DMS53 (cell line): ENCODE data around the gene WDR59.

Experiments
- DNase-seq: peaks from one replicate; lab custom pipeline; 2025; lab: John Stamatoyannopoulos, UW

The WDR59 gene

DNA sequence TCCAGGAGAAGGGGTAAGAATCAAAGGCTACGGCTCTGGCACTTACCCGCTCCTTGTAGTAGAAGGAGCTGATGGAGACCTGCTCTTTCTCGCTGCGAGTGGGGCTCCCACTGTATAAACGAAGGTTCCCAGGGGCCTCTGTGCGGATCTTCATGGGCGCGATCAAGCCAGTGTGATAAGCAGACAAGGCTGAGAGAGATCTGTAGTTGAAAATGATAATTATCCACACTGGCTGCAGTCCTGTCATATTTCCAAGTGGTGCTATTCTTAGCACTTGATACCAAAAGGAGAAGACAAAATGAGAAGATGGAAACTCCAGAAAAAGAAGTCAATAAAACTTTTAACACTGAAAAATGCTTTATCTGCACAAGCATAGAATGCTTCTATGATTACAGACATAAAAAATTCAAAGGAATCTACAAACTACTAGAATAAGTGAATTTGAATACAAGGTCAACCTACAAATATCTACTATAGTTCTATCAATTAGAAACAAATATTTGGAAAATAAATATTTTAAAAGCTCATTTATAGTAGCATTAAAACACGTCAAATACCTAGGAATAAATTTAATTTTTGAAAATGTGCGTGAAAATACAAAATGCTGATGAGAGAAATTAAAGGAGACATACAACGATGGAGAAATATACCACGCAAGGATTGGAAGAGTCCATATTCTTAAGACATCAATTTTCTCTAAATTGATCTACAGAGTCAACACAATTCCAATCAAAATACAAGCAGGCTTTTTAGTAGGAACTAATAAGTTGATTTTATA, 80.8 kb downstream of the WDR59 start:
- DNase-seq: no peak

DNA sequence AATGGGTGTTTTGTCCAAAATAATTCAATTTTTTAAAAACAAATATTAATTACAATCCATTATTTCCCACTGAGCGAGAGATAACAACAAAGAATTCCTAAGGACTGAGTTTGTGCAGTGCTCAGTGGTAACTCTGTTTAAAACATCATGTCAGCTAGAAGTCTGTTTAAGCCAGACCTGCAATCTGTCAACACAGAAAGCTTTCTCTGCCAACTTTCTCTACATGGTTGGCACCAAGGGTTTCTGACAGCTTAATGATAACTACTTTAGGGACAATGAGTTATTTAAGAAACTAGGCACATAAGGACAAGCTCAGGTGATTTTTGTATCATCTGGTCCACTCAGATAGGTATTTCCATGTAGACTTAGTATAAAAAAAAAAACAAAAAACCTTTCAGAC, 81.8 kb downstream of the WDR59 start:
- no peak for DNase-seq

DNA sequence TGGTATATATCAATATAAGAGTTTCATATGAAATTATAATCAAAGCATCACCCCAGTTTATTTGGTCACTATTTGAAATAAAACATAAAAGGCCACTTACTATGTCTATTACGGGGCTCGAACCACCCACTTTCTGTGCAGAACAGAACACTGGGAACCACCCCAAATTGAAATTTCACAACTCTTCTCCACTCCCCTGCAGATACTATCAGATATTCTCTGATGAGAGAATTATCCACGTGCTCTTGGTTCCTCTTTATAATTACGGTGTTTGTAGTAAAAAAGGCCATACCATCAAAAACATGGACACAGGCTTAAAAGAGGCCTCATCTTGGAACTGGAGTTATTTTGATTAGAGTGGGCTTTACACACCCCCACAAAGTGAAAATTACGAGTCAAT, 82.8 kb downstream of the WDR59 start:
- no peak for DNase-seq

DNA sequence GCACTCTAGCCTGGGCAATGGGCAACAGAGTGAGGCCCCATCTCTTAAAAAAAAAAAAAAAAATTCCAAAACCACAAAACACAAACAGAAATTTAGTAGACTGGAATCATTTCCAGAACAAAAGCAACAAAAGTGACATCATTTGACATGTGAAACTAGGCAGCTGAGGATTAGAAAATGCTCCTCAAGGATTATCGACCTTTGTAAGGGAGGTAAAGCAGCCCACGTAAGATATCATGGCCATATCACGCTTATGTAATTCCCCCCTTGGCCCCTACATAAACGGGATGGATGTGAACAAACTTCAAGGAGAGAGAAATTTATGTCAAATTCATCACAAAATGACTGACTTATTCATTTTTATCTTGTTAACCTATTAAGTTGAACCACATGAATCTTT, 83.3 kb downstream of the WDR59 start:
- DNase-seq: no peak

DNA sequence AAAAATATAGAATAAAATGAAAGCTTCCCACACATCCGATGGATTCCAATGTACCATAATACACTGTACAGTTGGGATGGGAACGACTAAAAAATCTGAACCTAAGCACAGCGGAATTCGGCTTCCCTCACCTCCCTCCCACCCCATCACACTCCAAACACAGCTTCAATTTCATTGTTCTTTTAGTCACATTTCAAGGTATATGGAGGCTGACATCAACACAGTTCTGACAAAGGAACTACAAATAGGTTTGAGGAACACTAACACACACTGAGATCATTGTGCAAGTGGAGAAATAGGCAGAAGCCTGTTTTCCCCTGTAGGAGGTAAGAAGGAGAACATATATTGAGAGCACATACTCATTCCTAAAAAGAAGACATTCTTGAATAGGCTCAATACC, 85.1 kb downstream of the WDR59 start:
- no peak for DNase-seq

DNA sequence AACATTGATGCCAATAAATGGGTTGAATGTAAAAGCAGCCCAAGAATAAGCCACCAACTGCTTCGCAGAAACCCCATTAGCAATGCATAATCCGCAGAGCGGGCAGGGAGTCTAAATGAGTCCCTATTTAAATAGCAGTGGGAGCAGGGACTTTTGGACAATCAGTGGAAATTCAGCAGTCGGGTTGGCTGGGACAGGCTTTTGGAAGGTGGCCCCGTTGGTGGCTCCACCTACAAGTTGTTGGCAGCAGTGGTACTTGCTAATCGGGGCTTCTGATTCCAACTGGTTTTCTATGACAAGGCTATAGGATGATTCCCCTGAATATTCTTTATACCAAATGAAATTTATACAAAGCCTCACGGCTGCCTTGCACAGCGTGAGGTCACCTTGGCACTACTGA, 86.3 kb downstream of the WDR59 start:
- DNase-seq: no peak

DNA sequence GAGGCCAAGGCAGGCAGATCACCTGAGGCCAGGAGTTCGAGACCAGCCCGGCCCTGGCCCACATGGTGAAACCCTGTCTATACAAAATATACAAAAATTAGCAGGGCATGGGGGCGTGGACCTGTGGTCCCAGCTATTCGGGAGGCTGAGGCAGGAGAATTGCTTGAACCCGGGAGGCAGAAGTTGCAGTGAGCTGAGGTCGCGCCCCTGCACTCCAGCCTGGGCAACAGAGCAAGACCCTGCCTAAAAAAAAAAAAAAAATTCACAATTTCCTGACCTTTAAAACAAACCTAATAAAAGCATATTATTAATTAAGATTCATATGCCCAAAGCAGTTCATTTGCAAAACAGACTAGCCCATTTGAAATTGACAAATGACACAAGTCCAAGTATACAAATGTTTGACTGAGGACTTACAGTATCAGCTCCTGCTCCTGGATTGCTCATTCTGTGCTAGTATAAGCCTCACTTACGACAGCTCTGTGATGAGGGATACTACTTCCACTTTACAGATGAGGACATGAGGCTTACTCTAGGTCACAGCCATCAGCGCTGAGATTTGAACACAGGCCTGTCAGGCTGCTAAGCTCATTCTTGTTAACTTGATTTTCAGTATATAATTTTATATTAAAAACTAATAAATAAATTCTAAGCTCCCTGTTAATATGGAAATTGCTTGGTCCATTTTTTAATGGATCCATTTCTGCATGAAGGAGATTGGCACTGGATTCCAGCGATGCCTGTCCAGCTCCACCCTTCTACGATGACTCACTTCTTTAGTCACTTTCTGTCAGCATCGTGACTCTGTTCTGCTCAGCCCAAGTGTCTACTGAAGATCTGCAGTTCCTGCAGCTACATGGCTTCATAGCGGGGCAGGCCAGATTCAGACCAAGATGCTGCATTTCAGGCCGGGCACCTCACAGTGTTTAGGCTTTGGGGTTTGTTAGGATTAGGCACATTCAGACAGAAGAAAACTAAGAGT, 88.2 kb downstream of the WDR59 start:
- peak; percentile 10 for DNase-seq

DNA sequence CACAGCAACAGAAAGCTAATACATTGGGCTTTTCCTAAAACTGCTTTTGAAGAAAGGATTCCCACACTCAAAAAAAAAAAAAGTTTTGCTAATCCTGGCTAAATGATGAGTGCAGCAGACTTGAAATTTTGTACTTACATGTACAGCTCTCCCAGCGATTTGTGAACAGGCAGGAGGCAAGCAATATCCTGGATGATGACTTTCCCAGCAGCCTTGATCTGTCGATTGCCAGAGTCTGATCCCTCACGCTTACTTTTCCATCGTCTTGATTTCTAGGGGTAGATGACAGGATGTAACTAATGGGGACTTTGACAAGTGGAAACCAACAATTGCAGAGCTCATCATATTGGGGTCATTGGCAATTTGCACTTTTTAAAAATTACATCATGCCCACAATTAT, 91.4 kb downstream of the WDR59 start:
- DNase-seq: no peak

DNA sequence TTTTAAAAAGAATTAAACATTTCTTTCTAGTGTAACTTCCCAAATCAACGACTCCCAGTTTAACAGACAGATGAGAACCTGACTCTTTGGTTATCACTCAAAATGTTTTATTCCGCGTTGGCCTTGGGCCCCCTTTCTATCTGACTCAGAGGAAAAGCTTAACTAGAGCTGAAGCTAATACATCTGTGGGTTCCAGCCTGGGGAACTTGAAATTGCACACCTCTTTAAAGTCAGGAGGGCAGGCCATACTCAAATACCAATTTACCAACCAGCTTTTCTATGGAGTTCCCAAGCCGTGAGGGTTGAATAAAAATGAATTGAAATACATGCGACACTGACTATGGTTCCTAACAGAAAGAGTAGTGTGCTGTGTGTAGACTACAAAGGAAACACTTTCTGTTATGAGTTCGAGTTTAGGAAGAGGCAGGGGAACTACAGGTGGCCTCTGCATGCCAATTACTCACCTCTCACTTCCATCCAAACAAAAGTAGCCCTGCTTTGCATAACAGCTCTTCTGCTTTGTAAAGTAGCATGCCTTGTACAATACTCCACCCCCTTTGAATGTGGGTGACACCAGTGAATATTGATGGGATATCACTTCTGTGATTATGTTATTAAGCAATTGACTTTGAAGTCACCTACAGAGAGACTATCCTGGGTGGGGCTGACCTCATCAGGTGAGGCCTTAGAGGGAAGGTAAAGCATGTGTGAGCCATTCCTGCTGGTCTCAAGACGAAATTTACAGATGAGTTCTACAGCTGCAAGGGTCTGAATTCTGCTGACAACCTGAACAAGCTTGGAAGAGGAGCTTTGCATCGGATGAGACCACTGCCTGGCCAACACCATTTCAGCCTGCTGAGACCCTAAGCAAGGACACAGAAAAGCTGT, 92.1 kb downstream of the WDR59 start:
- DNase-seq: no peak

DNA sequence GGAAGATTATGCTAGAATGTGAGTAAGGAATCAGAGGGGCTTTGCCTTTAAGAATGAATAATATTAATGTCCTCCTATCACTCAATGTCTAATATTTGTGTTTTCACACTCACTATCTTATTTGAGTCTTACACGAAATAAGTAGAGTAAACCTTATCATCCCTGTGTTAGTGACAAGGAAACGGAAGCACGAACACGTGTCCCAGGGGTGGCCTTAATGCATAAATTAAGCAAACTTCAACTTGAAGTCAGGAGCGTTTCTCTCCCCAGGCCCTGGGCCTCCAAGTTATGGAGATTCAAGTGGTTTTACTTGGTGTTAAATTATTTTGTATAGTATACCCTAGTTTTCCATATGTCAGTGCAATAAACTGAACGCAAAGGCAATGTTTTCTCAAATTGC, 96.0 kb downstream of the WDR59 start:
- DNase-seq: no peak

DNA sequence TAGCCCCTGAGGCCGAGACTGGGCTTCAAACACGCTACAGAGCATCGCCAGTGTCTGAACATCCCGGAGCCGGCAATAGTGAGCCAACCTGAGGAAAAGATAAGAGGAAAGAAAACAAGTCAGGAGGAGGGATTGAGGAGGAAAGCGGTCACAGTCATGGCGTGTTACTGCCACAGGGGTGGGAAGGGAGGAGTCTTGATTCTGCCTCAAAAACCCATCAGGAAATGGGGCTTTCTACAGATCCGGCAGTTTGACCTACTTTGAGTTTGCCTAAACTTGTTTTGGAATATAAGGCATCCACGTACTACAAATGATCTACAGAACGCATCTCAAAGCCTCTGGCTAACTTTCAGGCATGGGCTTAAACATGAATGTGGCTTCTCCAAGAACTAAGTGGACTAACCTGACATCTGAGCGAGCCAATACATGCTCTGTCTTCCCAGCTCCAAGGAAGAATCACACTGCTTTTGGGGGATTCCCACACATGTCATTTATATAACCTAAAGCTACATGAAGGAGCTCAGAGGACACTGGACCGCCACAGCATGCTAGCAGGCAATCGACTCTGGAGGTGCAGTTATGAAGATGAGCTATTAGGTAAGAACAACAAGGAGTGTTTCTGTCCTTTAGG, 96.6 kb downstream of the WDR59 start:
- no peak for DNase-seq

DNA sequence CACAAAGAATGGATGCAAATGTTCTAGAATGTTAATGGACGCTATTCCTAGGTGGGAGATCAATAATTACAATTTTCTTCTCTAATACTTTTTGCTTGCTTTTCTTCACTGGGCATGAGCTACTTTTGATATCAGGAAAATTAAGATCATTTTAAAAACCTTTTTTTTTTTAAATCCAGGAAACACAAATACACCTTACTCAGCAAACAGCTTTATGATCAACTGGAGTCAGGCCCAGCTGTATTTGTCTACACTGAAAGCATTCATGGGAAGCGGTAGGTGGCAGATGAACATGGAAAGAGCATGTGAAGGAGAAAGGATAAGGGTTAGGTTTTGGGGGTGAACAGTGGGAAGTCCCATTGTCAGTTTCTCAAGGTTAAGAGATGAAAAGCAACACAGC, 97.8 kb downstream of the WDR59 start:
- DNase-seq: no peak

DNA sequence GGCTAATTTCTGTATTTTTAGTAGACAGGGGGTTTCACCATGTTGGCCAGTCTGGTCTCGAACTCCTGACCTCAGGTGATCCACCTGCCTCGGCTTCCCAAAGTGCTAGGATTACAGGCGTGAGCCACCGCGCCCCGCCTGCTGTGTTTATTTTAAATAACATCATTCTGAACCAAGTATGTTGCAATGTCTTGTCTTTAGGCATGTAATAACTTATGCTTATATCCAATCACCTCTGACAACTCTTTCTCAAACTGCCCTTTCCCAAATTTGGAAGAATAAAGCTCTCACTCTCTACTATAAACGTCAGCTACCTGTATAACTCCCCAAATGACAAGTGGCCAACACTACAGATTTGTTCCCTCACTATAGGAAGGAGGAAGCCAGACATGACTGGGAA, 107.2 kb downstream of the WDR59 start:
- DNase-seq: no peak

DNA sequence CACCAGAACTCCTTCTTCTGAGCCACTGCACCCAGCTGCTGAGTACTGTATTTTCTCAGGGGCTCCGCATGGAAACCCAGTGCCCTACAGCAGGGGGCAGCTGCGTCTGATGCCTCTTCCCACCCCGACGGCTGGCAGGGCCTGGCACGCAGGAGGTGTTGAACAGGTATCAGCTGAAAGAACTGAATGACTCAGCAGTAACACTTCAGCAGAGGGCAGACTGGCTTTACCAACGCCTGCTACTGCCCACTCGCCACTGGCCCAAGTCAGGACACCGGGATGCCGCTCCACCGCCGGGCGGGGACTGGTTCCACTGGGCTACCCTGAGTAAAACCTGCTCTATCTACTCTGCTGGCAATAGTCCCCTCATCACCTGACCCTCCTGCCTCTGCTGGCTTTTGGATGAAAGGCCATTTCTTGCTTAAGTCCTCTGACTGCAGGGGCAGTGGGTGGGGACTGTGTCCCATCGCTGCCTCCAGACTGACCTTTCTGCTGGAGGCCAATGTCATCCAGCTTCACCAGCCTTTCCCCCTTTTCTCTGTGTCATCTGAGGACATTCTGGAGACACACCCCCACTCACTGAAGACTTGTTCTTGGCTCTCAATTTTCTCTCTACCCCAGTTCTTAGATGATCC, 109.9 kb downstream of the WDR59 start:
- DNase-seq: no peak

DNA sequence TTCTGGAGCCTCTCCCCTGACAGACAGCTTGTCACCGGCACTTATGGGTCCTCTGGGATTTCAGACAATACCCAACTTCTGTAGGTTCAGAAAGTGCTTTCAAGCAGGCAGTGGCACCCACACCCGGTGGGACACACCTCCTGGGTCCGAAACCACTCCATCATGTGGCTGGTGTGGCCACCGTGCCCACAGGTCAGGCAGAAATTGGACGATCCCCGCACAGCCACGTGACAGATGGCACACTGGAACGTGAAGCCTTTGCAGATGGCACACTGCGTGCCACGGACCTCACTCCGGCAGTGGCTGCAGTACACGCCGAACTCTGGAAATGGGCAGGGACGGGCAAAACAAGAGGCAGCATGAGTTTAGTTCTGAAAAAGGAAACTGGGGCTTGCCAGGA, 110.8 kb downstream of the WDR59 start:
- no peak for DNase-seq

DNA sequence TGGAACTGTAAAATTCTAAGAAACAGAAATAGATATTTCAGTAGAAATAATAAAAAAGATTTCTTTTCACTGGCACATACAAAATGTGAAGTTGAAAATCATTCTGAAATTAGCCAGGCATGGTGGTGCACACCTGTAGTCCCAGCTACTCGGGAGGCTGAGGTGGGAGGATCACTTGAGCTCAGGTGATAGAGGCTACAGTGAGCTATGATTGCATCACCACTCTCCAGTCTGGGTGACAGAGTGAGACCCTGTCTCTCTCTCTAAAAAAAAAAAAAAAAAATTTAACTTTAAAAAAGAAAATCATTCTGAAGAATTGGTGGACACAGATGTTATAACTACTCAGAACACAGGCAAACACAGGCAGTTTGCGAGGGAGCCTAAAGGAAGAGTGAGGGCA, 112.6 kb downstream of the WDR59 start:
- DNase-seq: no peak

DNA sequence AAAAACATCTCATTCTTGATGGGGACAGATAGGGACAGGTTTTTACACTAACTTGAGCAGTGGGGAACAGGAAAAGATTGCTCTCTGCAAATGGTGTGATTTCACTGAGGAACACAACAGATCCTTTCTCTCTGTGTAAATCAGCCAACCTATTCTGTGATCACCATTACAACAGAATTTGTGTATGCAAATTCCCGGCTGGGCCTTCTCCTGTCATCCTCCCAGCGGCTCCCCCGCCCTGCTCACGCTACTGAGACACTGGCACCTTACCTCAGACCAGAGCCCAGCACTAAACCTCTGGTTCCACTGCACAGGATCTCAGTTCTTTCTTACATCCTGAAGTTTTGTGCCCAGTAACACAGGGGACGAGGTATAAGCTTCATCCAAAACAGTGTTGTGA, 113.3 kb downstream of the WDR59 start:
- DNase-seq: no peak

DNA sequence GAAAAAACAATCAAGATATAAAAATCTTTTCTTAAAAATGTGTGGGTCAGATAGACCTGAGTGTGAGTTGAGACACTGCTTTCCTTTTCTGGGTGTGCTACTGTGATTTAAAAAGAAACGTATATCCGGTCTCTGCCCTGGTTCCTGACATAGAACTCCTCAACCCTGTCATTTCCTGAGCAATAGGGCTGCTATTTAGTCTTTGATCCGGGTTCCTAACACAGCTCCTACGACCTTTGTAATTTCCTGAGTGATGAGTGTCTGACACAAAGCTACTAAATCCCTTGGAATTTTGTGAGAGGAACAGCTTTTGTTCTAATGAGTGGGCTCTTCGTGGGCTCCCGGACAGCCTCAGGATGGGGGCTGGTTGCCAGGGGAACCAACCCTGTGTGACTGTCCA, 116.4 kb downstream of the WDR59 start:
- peak; percentile 38 for DNase-seq

DNA sequence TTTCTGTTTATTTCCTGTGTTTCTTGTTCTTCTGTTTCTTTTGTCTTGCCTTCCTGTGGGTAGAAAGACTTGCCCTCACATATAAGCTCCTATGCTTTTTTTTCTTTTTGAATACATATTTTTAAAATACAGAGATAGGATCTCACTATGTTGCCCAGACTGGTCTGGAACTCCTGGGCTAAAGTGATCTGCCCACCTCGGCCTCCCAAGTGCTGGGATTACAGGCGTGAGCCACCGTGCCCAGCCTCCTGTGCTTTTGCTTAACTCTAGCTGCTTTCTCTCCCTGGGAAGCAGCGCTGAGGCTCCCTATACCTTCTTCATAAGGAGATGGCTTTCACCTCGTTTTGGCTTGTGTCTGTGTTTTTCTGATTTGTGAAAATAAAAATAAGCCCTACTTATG, 116.9 kb downstream of the WDR59 start:
- peak; percentile 2 for DNase-seq

DNA sequence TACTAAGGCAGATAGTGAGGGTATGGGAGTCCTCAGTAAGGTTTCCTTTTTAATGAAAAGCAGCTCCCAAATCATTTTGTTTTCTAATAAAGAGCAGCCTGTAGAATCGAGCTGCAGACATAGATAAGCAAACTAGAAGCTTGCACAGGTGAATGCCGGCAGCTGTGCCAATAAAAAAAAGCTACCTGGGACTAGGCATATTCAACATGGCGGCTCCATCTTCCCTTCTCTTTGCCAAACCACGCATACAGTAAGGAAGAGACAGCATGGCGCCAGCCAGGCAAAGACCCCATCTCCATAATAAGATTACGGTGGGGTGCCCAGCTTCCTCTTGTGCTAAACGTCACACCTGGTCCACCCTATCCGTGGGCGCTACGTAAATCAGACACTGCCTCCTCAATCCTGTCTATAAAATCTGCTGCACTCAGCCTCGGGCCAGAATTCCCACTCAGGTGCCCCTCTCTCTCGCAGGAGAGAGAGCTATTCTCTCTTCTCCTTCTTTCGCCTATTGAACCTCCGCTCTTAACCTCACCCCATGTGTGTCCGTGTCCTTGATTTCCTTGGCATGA, 117.6 kb downstream of the WDR59 start:
- peak; percentile 73 for DNase-seq
